ENCODE data around the gene TPRG1. TPM values are rescaled to one million over a fixed set of nuclear protein-coding genes. Genes with fewer than 3 reads are reported as not detected.

TPRG1 gene
- total and polyA plus RNA-seq, 2 of the 4 experiments (the other 2 are of a cell fraction), result 0.17 TPM; not detected in 1

- no peak overlapping the region for H3K4ac ChIP-seq (ENCODE audit: low read depth, low read length)
- no peak overlapping the region for H4K5ac ChIP-seq (ENCODE audit: low read depth, low read length)
- intact Hi-C loops (cut with micrococcal nuclease), result no loop called here
- POLR2A ChIA-PET (ENCODE audit: unreplicated experiment), result no interaction called here
- H4K20me1 ChIP-seq (ENCODE audit: insufficient read depth, low read length), result no peaks in the 10 kb centered on the region
- CTCF ChIA-PET, result no interaction called here
- H3K4me1 ChIP-seq (ENCODE audit: control insufficient read depth, insufficient read depth, low read length), result no peaks in the 10 kb centered on the region
- no peak overlapping the region for H2BK15ac ChIP-seq (ENCODE audit: low read depth, low read length)
- no peak overlapping the region for H3K4me3 ChIP-seq (ENCODE audit: insufficient read depth, low read depth, low read length)
- no peak overlapping the region for H2AK9ac ChIP-seq (replicated peaks; ENCODE audit: low read depth, low read length, poor library complexity)
- H3K4me2 ChIP-seq (ENCODE audit: low read depth, low read length), result no peak overlapping the region
- no peak overlapping the region for H2BK20ac ChIP-seq (ENCODE audit: low read depth, low read length)
- H3K79me1 ChIP-seq (ENCODE audit: low read depth in 1 of 2, low read length in 2 of 2), result no peaks in the 10 kb centered on the region
- dilution Hi-C loops (cut with HindIII; ENCODE audit: low sequenced_read_pairs, unreplicated experiment), result no loop called here
- no peak overlapping the region for H3K56ac ChIP-seq (ENCODE audit: extremely low read depth, insufficient read depth, low read length)
- no peak overlapping the region for H2BK120ac ChIP-seq (ENCODE audit: low read depth, low read length)
- H2BK5ac ChIP-seq (ENCODE audit: low read depth, low read length, poor library complexity, severe bottlenecking), result no peak overlapping the region
- no peaks in the 10 kb centered on the region for H3K9me3 ChIP-seq (ENCODE audit: control insufficient read depth, insufficient read depth, low read length)
- no peak overlapping the region for H2AK5ac ChIP-seq (ENCODE audit: low read depth, low read length)
- no peak overlapping the region for H2AFZ ChIP-seq (replicated peaks; ENCODE audit: low read length, poor library complexity)
- no peak overlapping the region for H4K91ac ChIP-seq (ENCODE audit: insufficient read depth, low read depth, low read length)
- H3K23ac ChIP-seq (ENCODE audit: low read depth, low read length), result no peak overlapping the region
- no peak overlapping the region for H3K9ac ChIP-seq (ENCODE audit: low read depth, low read length)
- H3K18ac ChIP-seq (ENCODE audit: low read depth, low read length), result no peak overlapping the region
- no peak for TF ChIP-seq ELK1 (IDR thresholded peaks at IDR 0.05; ENCODE audit: borderline replicate concordance, low read depth, low read length)
- TF ChIP-seq CEBPB (IDR thresholded peaks at IDR 0.05; ENCODE audit: low read depth, low read length), result no peak
- TF ChIP-seq RCOR1 (IDR thresholded peaks at IDR 0.05; ENCODE audit: insufficient replicate concordance, low read length), result no peak
- no peak for TF ChIP-seq POLR2A (IDR thresholded peaks at IDR 0.05; ENCODE audit: low read depth, low read length)
- no peak for TF ChIP-seq MAFK (IDR thresholded peaks at IDR 0.05; ENCODE audit: low read depth, low read length)
- TF ChIP-seq MAZ (IDR thresholded peaks at IDR 0.05; ENCODE audit: borderline replicate concordance, low read depth, low read length), result no peak
- TF ChIP-seq USF2 (IDR thresholded peaks at IDR 0.05; ENCODE audit: low read depth, low read length), result no peak
- no peak for TF ChIP-seq CTCF (conservative IDR thresholded peaks at IDR 0.05; ENCODE audit: low read depth, low read length)
- ATAC-seq (ENCODE audit: low read depth) (no peak), DNase-seq (no peak)
- H3K27me3 ChIP-seq (ENCODE audit: control insufficient read depth, insufficient read depth, low read length), result no peaks in the 10 kb centered on the region
- BruUV-seq (replicated peaks), result no TSS peak
- in situ Hi-C loops (cut with MboI; ENCODE audit: low sequenced_read_pairs), result loop anchor here (25.0 kb wide), 1 partner anchor 1538 kb away; the partner anchor contains the start of gene RTP2
- no peaks in the 10 kb centered on the region for H3K36me3 ChIP-seq (ENCODE audit: control insufficient read depth, insufficient read depth, low read length)
- H4K8ac ChIP-seq (ENCODE audit: low read depth in 2 of 2, low read length in 2 of 2), result no peak overlapping the region
- no CpG with 5 or more reads among the region's 1 CpG for WGBS, 2 experiments (ENCODE audit: extremely low coverage in 2 of 2, insufficient read length in 1 of 2)
- H3K27ac ChIP-seq (ENCODE audit: insufficient read depth, low read length), result no peak overlapping the region
- no peak overlapping the region for H3K14ac ChIP-seq (replicated peaks; ENCODE audit: low read depth, low read length)
- H3K9me1 ChIP-seq (ENCODE audit: insufficient read depth, low read length), result no peaks in the 10 kb centered on the region
These were observed 78.2 kb downstream of the TPRG1 start for GRCh38 chr3:189249987-189250386.
